OCI-LY1 (cell line): ENCODE results near the gene ESPL1.

Source experiments
- H2AFZ ChIP-seq: fragments of 200-600 bp; sonication (generic), shearing (Covaris generic); 2 replicates; pipeline ENCODE4 v1.6.0; 2014; ENCODE audit warnings: antibody characterized with exemption, mild to moderate bottlenecking, low read length
- H3F3A ChIP-seq: fragments of 200-600 bp; sonication (generic), shearing (Covaris generic); 2 replicates; pipeline ENCODE4 v1.6.0; 2014; ENCODE audit warnings: mild to moderate bottlenecking, antibody characterized with exemption, low read length, moderate library complexity; ENCODE audit not compliant: insufficient read depth
- H3K27ac ChIP-seq: fragments of 200-600 bp; sonication (generic); 2 replicates; pipeline ENCODE4 v1.5.1; 2014; ENCODE audit warnings: low read length, mixed run types, mild to moderate bottlenecking, low read depth; ENCODE audit not compliant: poor library complexity, severe bottlenecking
- H3K27me3 ChIP-seq: fragments of 200-600 bp; sonication (generic); 2 replicates; pipeline ENCODE4 v1.6.0; 2014; ENCODE audit warnings: antibody characterized with exemption, mild to moderate bottlenecking, low read length, moderate library complexity; ENCODE audit not compliant: insufficient read depth
- H3K36me3 ChIP-seq: fragments of 200-600 bp; sonication (generic); 2 replicates; pipeline ENCODE4 v1.6.1; 2014; ENCODE audit warnings: mild to moderate bottlenecking, antibody characterized with exemption, low read length, moderate library complexity, mixed read lengths; ENCODE audit not compliant: insufficient read depth
- H3K4me1 ChIP-seq: fragments of 200-600 bp; sonication (generic); 2 replicates; pipeline ENCODE4 v1.5.1; 2014; ENCODE audit warnings: mild to moderate bottlenecking, low read length, moderate library complexity; ENCODE audit not compliant: insufficient read depth, severe bottlenecking
- H3K4me2 ChIP-seq: fragments of 200-600 bp; sonication (generic), shearing (Covaris generic); 2 replicates; pipeline ENCODE4 v1.6.1; 2014; ENCODE audit warnings: low read length
- H3K4me3 ChIP-seq: fragments of 200-600 bp; sonication (generic); 2 replicates; pipeline ENCODE4 v1.5.1; 2014; ENCODE audit warnings: low read length, low read depth, mild to moderate bottlenecking, mixed read lengths; ENCODE audit not compliant: poor library complexity, severe bottlenecking
- H3K79me2 ChIP-seq: fragments of 200-600 bp; shearing (Covaris generic); 2 replicates; pipeline ENCODE4 v1.6.1; 2016; ENCODE audit warnings: mixed run types, low read length, mixed read lengths; ENCODE audit not compliant: insufficient read depth
- H3K9ac ChIP-seq: fragments of 200-600 bp; sonication (generic), shearing (Covaris generic); 2 replicates; pipeline ENCODE4 v1.6.1; 2014; ENCODE audit warnings: mild to moderate bottlenecking, low read length, mixed read lengths
- H3K9me2 ChIP-seq: fragments of 200-600 bp; sonication (generic), shearing (Covaris generic); 2 replicates; pipeline ENCODE4 v1.6.1; 2014; ENCODE audit warnings: low read depth, mild to moderate bottlenecking, low read length, mixed read lengths
- H3K9me3 ChIP-seq: fragments of 200-600 bp; shearing (Covaris generic); 2 replicates; pipeline ENCODE4 v1.6.1; 2014; ENCODE audit warnings: low read length, mixed read lengths
- H4K20me1 ChIP-seq: fragments of 200-600 bp; sonication (generic), shearing (Covaris generic); 2 replicates; pipeline ENCODE4 v1.6.0; 2016; ENCODE audit warnings: mild to moderate bottlenecking, low read length; ENCODE audit not compliant: insufficient read depth
- EZH2 ChIP-seq: fragments of 200-600 bp; sonication (generic), shearing (Covaris generic); IDR thresholded peaks from 2 replicates; pipeline ENCODE4 v1.8.0; 2017; ENCODE audit warnings: borderline replicate concordance, mixed run types, mild to moderate bottlenecking, antibody characterized with exemption, low read length, moderate library complexity, mixed read lengths
- TF ChIP-seq, protein P1 (sequence below): fragments of 200-600 bp; sonication (generic), shearing (Covaris generic); IDR thresholded peaks from 2 replicates; pipeline ENCODE4 v1.5.1; 2017; ENCODE audit warnings: mild to moderate bottlenecking, antibody characterized with exemption, low read length, moderate library complexity, mixed read lengths

ESPL1 gene

DNA sequence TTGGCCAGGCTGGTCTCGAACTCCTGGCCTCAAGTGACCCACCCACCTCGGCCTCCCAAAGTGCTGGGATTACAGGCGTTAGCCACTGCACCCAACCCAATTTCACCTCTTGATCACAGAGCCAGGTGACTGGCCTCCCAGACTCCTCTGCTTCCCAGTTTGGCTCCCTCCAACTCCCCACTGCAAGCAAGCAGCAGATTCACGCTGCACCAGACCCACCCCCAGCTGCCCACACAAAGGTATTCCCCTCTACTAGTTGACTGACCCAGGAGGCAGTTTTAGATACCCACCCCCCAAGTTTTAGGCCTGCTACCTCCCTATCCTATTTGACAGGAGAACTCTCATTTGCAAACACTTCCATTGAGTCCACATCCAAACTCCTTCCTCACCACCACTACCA is 41.3 kb upstream of the ESPL1 start:
- peaks cover 4% of the 10 kb centered on the region for H3K4me1 ChIP-seq
- H3K27ac ChIP-seq = no peak overlapping the region
- no peak for TF ChIP-seq EZH2
- TF ChIP-seq, protein P1, sequence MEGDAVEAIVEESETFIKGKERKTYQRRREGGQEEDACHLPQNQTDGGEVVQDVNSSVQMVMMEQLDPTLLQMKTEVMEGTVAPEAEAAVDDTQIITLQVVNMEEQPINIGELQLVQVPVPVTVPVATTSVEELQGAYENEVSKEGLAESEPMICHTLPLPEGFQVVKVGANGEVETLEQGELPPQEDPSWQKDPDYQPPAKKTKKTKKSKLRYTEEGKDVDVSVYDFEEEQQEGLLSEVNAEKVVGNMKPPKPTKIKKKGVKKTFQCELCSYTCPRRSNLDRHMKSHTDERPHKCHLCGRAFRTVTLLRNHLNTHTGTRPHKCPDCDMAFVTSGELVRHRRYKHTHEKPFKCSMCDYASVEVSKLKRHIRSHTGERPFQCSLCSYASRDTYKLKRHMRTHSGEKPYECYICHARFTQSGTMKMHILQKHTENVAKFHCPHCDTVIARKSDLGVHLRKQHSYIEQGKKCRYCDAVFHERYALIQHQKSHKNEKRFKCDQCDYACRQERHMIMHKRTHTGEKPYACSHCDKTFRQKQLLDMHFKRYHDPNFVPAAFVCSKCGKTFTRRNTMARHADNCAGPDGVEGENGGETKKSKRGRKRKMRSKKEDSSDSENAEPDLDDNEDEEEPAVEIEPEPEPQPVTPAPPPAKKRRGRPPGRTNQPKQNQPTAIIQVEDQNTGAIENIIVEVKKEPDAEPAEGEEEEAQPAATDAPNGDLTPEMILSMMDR = no peak
- no peaks in the 10 kb centered on the region for H3K36me3 ChIP-seq
- no peak overlapping the region for H3K4me3 ChIP-seq
- no peaks in the 10 kb centered on the region for H3K9me3 ChIP-seq
- no peaks in the 10 kb centered on the region for H3K9me2 ChIP-seq
- H4K20me1 ChIP-seq = no peaks in the 10 kb centered on the region
- H3K27me3 ChIP-seq = peaks cover 3% of the 10 kb centered on the region
- no peak overlapping the region for H3K4me2 ChIP-seq
- no peak overlapping the region for H2AFZ ChIP-seq
- no peak overlapping the region for H3K9ac ChIP-seq
- H3K79me2 ChIP-seq = no peaks in the 10 kb centered on the region
- H3F3A ChIP-seq = no peaks in the 10 kb centered on the region

DNA sequence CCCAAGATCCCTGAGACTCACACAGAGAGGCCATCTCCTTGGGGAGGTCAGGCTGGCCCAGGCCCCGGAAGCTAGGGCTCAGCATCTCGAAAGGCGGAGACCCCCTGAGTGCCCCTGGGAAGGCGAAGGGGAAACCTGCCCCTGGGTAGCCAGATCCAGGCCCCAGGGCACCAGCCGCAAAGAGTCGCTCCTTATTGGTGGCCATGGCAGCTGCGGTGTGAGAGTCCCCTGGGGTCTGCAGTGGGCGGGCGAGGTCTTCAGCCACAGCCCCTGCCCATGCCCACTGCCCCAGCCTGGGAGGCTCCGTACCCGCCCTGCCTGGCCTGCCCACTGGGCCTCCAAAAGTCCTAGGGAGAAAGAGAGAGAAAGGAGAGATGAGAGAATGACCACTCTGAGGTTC is 40.8 kb upstream of the ESPL1 start:
- Histone ChIP-seq H3K9me3 (no peaks in the 10 kb centered on the region), H3K79me2 (no peaks in the 10 kb centered on the region), H3K9ac (no peak overlapping the region), H3F3A (no peaks in the 10 kb centered on the region), H3K4me2 (no peak overlapping the region), H3K36me3 (no peaks in the 10 kb centered on the region), H3K27ac (no peak overlapping the region), H4K20me1 (no peaks in the 10 kb centered on the region), H2AFZ (no peak overlapping the region), H3K4me1 (peaks cover under 1% of the 10 kb centered on the region), H3K9me2 (no peaks in the 10 kb centered on the region), H3K27me3 (peaks cover 3% of the 10 kb centered on the region), H3K4me3 (no peak overlapping the region)
- no peak for TF ChIP-seq EZH2
- TF ChIP-seq, protein P1 = no peak

DNA sequence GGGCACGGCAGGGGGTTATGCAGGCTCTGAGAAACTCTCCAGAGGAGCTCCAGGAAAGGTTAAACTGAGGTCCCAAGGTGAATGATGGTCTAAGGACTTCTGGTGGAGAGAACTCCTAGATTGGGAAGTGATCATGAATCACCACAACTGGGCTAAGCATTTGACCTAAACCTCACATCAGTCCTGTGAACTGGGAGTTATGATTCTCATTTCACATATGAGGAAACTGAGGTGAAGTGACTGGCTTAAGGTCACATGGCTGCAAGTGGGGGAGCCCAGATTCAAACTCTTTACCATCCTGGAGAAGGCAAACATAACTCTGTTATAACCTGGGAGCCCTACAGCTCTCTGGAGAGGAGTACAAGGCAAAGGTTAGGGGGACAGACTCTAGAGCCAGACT is 40.3 kb upstream of the ESPL1 start:
- no peak overlapping the region for H3K27ac ChIP-seq
- no peak overlapping the region for H3K4me3 ChIP-seq
- no peaks in the 10 kb centered on the region for H3K36me3 ChIP-seq
- H3K9ac ChIP-seq = no peak overlapping the region
- peaks cover 3% of the 10 kb centered on the region for H3K27me3 ChIP-seq
- H3F3A ChIP-seq = no peaks in the 10 kb centered on the region
- H3K9me3 ChIP-seq = no peaks in the 10 kb centered on the region
- peaks cover 6% of the 10 kb centered on the region for H3K4me1 ChIP-seq
- H4K20me1 ChIP-seq = no peaks in the 10 kb centered on the region
- H2AFZ ChIP-seq = no peak overlapping the region
- H3K4me2 ChIP-seq = no peak overlapping the region
- TF ChIP-seq EZH2 = no peak
- TF ChIP-seq, protein P1 = no peak
- H3K9me2 ChIP-seq = no peaks in the 10 kb centered on the region
- H3K79me2 ChIP-seq = no peaks in the 10 kb centered on the region
